ENCODE measurements around the gene CACNA1C. TPM values are rescaled to one million over a fixed set of nuclear protein-coding genes. Genes with fewer than 3 reads are reported as not detected.

Gene CACNA1C
- total RNA-seq, 2 experiments from 2014 or later: 0.04 TPM

- CTCF ChIA-PET: interaction anchor here (1.1 kb wide), 1 partner anchor 9 kb away, joined by 4 read pairs; no protein-coding TSS in a partner anchor
- POLR2A ChIA-PET: interaction anchor here (0.7 kb wide), 1 partner anchor 323 kb away, joined by 3 read pairs; no protein-coding TSS in a partner anchor
Measured at GRCh38 chr12:2064071-2064507, 11.3 kb downstream of the CACNA1C start.

- CTCF ChIA-PET: no interaction called here
- POLR2A ChIA-PET: no interaction called here
Measured at GRCh38 chr12:2068653-2069052, 15.9 kb downstream of the CACNA1C start.

- POLR2A ChIA-PET: no interaction called here
- CTCF ChIA-PET: no interaction called here
Measured at GRCh38 chr12:2070440-2071045, 17.8 kb downstream of the CACNA1C start.

GRCh38 chr12:2074792-2075191 is 22.0 kb downstream of the CACNA1C start:
- POLR2A ChIA-PET: no interaction called here
- CTCF ChIA-PET: no interaction called here

GRCh38 chr12:2075508-2076195 is 22.9 kb downstream of the CACNA1C start:
- POLR2A ChIA-PET: no interaction called here
- CTCF ChIA-PET: no interaction called here

GRCh38 chr12:2076196-2076570 is 23.4 kb downstream of the CACNA1C start:
- ChIA-PET CTCF (no interaction called here), POLR2A (no interaction called here)

GRCh38 chr12:2076728-2077127 is 23.9 kb downstream of the CACNA1C start:
- CTCF ChIA-PET: no interaction called here

GRCh38 chr12:2080604-2081003 is 27.8 kb downstream of the CACNA1C start:
- CTCF ChIA-PET: no interaction called here
- POLR2A ChIA-PET: no interaction called here

More at GRCh38 chr12:2076728-2077127, 23.9 kb downstream of the CACNA1C start:
- POLR2A ChIA-PET: no interaction called here

GRCh38 chr12:2082321-2082720 is 29.5 kb downstream of the CACNA1C start:
- POLR2A ChIA-PET: no interaction called here
- CTCF ChIA-PET: no interaction called here

GRCh38 chr12:2083008-2083407 is 30.2 kb downstream of the CACNA1C start:
- POLR2A ChIA-PET: no interaction called here

GRCh38 chr12:2083561-2083960 is 30.8 kb downstream of the CACNA1C start:
- ChIA-PET POLR2A (no interaction called here), CTCF (no interaction called here)

More at GRCh38 chr12:2083008-2083407, 30.2 kb downstream of the CACNA1C start:
- CTCF ChIA-PET: no interaction called here

- ChIA-PET CTCF (no interaction called here), POLR2A (no interaction called here)
Measured at GRCh38 chr12:2084553-2085296, 31.9 kb downstream of the CACNA1C start.

GRCh38 chr12:2092354-2092753 is 39.6 kb downstream of the CACNA1C start:
- ChIA-PET CTCF (no interaction called here), POLR2A (no interaction called here)

GRCh38 chr12:2092890-2093289 is 40.1 kb downstream of the CACNA1C start:
- CTCF ChIA-PET: no interaction called here

GRCh38 chr12:2094597-2094996 is 41.8 kb downstream of the CACNA1C start:
- ChIA-PET POLR2A (no interaction called here), CTCF (no interaction called here)

More at GRCh38 chr12:2092890-2093289, 40.1 kb downstream of the CACNA1C start:
- POLR2A ChIA-PET: no interaction called here

- ChIA-PET CTCF (no interaction called here), POLR2A (no interaction called here)
Measured at GRCh38 chr12:2095878-2096277, 43.1 kb downstream of the CACNA1C start.

GRCh38 chr12:2097617-2098016 is 44.8 kb downstream of the CACNA1C start:
- CTCF ChIA-PET: no interaction called here
- POLR2A ChIA-PET: no interaction called here

GRCh38 chr12:2098852-2099251 is 46.1 kb downstream of the CACNA1C start:
- ChIA-PET CTCF (no interaction called here), POLR2A (no interaction called here)

GRCh38 chr12:2099595-2099994 is 46.8 kb downstream of the CACNA1C start:
- ChIA-PET POLR2A (no interaction called here), CTCF (no interaction called here)

- ChIA-PET POLR2A (no interaction called here), CTCF (no interaction called here)
Measured at GRCh38 chr12:2101359-2101758, 48.6 kb downstream of the CACNA1C start.

GRCh38 chr12:2101771-2102170 is 49.0 kb downstream of the CACNA1C start:
- POLR2A ChIA-PET: no interaction called here
- CTCF ChIA-PET: no interaction called here
